Measurements from ENCODE around the gene KCNMB1.

The KCNMB1 gene

GRCh38 chr5:170353011-170353761, 36.0 kb downstream of the KCNMB1 start:
- no peak for TF ChIP-seq CTCF (IDR thresholded peaks at IDR 0.05; ENCODE audit: insufficient read depth, low read depth, low read length, missing control alignments)
- no peak overlapping the region for H3K4me3 ChIP-seq (ENCODE audit: low read depth, low read length)
- no peak for DNase-seq (ENCODE audit: low read depth)

GRCh38 chr5:170348137-170348633, 41.0 kb downstream of the KCNMB1 start:
- TF ChIP-seq CTCF (IDR thresholded peaks at IDR 0.05; ENCODE audit: insufficient read depth, low read depth, low read length, missing control alignments), result no peak
- no peak for DNase-seq (ENCODE audit: low read depth)
- no peak overlapping the region for H3K4me3 ChIP-seq (ENCODE audit: low read depth, low read length)

DNA sequence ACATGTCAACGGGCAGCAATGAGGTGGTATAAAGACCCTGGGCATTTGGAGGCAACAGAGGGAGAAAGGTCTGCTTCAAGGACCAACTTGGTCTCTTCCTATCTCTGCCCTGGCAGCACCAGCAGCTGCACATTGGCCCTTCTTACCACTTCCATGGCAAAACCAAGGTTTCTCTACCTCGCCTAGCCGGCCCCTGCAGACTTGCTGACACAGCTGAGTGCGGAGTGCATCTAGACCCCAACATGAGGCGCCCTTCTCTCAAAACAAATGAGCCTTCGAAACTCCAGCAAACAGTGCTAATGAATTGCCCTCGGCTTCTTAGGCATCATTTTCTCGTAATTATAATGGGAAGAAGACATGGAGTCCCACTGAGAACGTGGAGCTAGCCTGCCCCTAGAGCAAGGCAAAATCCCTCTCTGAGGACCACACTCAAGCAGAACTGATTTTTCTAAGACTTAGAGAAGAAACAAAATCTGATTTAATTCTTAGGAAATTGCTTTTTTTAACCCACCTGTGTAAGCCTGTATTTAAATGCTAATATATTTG, 42.1 kb downstream of the KCNMB1 start:
- no peak for TF ChIP-seq CTCF (IDR thresholded peaks at IDR 0.05; ENCODE audit: insufficient read depth, low read depth, low read length, missing control alignments)

DNA sequence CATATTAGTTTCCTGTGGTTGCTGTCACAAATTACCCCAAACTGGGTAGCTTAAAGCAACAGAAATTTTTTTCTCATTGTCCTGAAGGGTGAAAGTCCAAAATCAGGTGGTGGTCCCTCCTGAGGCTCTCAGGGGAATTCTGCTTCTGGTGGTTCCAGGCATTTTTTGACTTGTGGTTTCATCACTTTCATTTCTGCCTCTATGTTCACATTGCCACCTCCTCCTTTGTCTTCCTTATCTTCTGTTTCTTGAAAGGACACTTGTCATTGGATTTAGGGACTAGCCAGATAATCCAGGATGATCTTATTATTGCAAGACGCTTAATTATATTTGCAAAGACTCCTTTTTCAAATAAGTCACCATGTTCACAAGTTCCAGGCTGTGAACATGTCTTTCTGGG, 43.2 kb downstream of the KCNMB1 start:
- no peak overlapping the region for H3K4me3 ChIP-seq (ENCODE audit: low read depth, low read length)
- DNase-seq (ENCODE audit: low read depth), result no peak
- TF ChIP-seq CTCF (IDR thresholded peaks at IDR 0.05; ENCODE audit: insufficient read depth, low read depth, low read length, missing control alignments), result no peak

More for the DNA sequence above, 42.1 kb downstream of the KCNMB1 start:
- no peak for DNase-seq (ENCODE audit: low read depth)
- no peak overlapping the region for H3K4me3 ChIP-seq (ENCODE audit: low read depth, low read length)

GRCh38 chr5:170343177-170343576, 46.0 kb downstream of the KCNMB1 start:
- no peak for TF ChIP-seq CTCF (IDR thresholded peaks at IDR 0.05; ENCODE audit: insufficient read depth, low read depth, low read length, missing control alignments)
- no peak for DNase-seq (ENCODE audit: low read depth)
- H3K4me3 ChIP-seq (ENCODE audit: low read depth, low read length), result no peak overlapping the region

GRCh38 chr5:170342153-170342725, 46.9 kb downstream of the KCNMB1 start:
- no peak for DNase-seq (ENCODE audit: low read depth)
- no peak for TF ChIP-seq CTCF (IDR thresholded peaks at IDR 0.05; ENCODE audit: insufficient read depth, low read depth, low read length, missing control alignments)
- H3K4me3 ChIP-seq (ENCODE audit: low read depth, low read length), result no peak overlapping the region

All from GM12865 (cell line).